NCI-H524 (cell line): ENCODE data around the gene GNAI2.
A peak's percentile ranks its signal among the peaks of the same experiment; 100 is the strongest.
"Not testable (repeated sequence)": the region's sequence is repeated elsewhere in the genome, so short reads cannot be mapped to it uniquely, and the experiment has no call there.

Experiments used
- DNase-seq, 2 experiments: peaks; one replicate each; lab custom pipeline; 2025; lab: John Stamatoyannopoulos, UW

The GNAI2 gene

DNA sequence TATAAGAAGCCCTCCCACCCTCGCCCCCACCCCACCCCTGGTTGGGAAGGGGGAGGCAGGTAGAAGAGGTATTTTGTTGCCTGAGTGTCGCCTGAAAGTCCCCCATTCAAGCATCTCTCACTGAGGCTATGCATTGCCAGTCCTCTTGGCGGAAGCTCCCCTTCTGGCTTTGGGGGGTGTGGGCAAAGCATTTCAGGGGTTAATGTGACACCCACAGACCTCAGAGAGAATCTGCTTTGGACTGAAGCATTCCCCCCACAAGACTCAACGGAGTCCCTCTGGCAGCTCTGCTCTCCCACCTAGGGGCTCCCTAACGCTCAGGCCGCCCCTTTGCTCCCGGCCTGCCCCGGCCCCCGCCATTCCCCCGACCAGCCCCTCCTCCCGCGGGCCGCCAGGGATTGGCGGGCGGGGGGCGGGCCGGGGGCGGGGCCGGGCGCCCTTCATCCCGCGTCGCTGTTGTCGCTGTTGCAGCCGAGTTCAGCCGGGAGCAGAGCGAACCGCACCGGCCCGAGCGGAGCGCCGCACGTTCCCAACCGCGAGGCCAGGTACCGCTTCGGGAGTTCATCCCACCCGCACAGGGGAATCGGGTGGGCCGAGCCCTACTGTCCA lies 31.1 kb upstream of the GNAI2 start, which contains the start of gene SLC38A3:
TSS of gene SLC38A3 (plus strand) at position 468 of the 609 bp plus-strand sequence. CDS start 8,929 bp downstream, outside the sequence.
- peak in 1 of 2 experiments; percentile 36 for DNase-seq

DNA sequence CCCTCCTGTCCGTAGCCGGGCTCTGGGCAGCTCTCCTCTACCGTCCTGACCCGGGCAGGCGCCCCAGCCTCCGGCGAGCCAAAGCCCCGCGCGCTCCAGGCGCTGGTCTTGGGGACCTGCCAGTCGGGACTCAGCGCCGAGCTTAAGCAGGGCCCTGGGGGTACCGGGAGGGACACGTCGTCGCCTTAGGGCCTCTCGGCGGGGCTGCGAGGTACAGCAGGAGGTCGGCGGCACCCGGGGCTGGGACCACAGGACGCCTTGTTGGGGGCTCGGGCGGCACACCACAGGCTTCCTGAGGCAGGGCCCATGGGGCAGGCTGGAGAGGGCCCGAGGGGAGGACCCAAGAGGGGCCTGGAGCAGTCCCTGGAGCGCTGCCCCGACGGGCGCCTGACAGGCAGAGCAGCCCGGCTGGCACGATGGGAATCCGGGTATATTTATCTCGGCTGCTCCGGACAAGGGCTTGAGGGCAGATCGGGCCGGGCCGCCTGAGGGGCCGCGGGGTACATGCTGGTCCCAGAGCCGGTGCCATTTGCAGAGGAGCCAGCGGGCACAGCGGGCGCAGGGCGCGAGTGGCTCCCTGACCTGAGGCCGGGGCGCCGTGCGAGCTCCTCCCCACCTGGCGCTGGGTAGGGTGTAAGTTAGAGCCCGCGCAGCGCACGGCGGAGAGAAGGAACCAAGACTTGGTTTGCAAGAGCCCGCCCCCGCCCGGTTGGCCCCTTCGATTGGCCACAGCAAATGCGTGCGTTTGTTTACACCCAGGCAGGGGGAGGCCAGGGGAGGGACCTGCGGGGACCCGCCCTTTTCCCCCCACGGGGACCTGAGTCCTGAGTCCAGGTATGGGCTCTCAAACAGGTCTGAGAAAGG lies 30.4 kb upstream of the GNAI2 start:
- peak in 1 of 2 experiments; percentile 36 for DNase-seq

DNA sequence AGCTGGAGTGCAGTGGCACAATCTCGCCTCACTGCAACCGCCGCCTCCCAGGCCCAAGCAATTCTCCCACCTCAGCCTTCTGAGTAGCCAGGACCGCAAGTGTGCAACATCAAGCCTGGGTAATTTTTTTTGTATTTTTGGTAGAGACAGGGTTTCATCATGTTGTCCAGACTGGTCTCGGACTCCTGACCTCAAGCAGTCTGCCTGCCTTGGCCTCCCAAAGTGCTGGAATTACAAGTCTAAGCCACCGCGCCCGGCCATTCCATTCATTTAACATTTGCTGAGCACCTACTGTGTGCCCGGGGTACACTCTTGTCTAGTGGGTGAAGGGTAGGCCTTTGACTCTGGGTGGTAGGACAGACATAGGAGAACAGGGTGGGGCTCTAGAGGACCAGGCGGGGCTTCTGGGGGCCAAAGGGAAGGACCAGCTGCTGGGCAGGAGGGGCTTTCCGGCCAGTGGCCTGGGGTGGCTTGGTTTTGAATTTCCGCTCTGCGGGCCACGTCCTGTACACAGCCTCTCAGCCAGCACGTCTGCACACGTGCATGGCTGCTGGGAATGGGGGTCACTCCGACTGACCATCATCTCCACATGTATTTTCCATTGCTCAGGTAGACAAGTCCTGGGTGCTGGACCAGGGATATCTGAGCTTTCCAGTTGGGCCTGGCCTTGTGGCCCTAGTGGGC lies 28.5 kb upstream of the GNAI2 start:
- no peak for DNase-seq

DNA sequence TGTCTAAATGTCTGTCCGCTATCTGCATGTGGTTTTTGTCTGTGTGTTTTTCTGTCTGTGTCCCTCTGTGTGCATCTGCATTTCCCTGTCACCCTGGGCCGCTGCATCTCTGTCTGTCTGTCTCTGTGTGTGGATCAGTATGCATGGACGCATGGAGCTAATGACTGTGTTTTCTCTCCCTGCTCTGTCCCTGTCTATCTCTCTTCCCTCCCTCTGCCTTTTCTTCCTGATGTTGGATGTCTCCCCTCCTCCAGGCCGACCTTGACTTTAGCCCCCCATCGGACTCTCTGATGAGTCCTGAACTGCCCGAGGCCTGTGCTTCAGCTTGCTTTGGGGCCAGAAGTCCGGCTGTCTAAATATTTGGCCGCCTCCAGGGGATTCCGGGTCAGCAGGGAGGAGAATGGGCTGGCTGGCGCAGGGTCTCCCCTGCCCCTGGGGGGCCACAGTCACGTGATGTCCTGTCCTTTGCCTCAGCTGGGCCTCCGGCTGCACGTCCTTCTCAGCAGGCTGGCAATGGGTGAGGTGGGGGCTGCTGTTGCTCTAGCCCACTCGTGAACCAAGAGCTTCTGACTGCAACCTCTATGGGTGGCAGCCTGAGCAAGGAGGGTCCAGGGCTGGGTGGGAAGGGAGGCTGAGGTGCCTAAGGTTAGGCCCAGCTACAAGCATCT lies 27.2 kb upstream of the GNAI2 start:
- DNase-seq, result no peak

DNA sequence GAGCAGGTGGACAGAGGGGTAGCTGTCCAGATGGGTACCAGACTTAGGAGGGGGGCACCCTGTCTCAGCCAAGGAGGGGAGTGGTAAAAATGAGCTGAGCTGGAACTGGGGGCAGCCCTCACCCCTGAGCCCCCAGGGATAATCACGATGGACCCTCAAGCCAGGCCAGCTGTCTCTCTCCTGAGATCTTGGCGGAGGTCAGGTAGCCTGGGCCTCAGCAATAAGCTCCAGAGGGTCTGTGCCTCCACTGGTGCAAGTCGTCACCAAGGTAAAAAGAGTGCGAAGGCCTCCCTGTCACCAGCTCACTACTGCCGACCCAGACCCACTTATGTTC lies 25.9 kb upstream of the GNAI2 start:
- DNase-seq, result no peak

- DNase-seq, result no peak
These were observed 25.3 kb upstream of the GNAI2 start for GRCh38 chr3:50210510-50211367.

DNA sequence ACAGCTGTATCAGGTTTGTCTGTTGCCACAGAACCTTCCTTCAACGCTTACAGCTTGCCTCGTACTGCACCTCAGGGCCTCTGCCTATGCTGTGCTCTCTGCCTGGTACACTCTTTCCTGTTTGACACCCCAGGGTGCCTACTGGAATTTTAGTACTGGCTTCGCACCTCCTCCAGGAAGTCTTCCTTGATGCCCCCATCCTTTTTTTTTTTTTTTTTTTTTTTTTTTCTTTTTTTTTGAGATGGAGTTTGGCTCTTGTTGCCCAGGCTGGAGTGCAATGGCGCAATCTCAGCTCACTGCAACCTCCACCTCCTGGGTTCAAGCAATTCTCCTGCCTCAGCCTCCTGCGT lies 24.7 kb upstream of the GNAI2 start:
- DNase-seq, result not testable (repeated sequence)

DNA sequence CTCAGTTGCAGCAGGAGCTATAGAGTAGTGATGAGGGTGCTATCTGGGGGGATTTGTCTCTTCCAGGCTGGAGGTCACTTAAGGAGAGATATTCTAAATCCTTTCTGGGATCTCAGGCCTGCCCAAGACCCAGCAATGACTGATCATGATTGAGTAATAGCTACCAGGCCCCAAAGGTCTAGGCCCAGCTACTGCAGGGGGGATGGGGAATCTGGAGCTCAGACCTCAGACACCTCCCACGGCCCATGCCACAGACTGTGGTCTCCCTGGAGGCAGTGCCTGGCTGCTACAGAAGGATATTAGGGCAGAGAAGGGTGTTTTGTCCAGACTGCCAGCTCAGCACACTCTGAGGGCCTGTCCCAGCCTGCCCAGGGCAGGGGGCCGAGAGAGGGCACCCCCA lies 24.1 kb upstream of the GNAI2 start:
- DNase-seq, result no peak

DNA sequence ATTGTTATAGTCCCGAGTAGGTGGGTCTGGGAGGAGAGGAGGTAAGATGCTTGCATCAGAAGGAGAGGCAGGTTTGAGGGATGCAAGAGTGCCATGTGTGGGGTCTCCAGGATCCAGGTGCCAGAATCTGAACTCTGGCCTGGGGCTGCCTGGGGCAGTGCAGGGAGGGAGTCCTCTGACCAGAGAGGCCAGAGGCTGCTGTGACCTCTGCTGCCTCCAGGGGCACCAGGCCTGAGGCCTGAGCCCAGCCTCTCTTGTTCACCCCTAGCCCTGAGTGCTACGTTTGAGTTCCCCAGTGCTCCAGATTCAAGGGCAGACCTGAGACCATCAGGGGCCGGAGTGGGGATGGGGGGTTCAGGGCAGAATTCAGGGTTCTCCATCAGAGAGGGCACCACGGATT lies 23.5 kb upstream of the GNAI2 start:
- DNase-seq, result no peak

- DNase-seq, result no peak
These were observed 23.0 kb upstream of the GNAI2 start for GRCh38 chr3:50212971-50213370.

DNA sequence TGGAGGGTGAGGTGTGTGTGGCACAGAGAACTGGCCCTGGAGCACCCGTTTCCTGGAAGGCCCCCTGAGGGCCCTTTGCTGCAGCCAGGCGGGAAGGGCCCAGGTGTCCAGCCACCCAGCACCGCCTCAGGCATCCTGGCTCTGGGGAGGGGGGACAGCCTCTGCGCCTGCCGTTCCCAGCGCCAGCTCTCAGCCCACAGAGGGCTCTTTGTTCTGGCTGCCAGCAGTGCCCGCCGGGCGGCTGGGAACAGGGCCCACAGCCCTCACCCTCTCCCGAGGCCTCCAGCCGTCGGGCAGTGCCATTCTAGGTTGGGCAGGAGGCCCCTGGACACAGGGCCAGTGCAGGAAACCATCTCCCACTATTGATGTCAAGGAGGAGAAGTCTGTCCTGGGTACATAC lies 22.6 kb upstream of the GNAI2 start:
- DNase-seq, result no peak

DNA sequence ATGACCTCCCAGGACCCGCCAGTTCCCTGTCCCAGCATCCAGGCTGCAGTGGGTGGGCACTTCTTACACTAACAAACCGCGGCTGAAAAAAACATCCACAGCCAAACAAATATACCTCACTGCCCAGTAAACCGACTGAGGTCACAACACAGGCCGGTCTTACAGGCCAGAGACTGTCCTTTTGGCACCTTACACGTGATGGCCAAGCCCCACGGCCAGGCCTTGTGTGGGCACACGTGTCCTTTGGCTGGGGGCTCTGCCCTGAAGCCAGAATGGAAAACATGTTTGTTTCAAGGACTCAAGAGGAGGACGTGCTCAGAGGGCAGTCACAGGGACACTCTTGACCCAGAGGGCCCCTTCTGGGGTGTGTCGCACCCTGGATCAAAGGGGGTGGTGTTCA lies 21.2 kb upstream of the GNAI2 start:
- no peak for DNase-seq

DNA sequence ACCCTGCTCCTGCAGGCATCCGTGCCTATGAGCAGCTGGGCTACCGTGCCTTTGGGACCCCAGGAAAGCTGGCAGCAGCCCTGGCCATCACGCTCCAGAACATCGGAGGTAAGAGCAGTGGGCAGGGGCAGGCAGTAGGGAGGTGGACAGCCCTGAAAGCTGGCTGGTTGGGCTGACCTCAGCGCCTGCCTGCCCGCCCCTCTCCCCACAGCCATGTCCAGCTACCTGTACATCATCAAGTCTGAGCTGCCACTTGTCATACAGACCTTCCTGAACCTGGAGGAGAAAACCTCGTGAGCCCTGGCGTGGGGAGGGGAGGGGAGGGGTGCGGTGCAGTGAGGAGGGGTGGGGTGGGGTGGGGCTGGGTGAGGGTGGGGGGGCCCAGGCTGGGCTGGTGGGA lies 20.5 kb upstream of the GNAI2 start:
- DNase-seq, result no peak

DNA sequence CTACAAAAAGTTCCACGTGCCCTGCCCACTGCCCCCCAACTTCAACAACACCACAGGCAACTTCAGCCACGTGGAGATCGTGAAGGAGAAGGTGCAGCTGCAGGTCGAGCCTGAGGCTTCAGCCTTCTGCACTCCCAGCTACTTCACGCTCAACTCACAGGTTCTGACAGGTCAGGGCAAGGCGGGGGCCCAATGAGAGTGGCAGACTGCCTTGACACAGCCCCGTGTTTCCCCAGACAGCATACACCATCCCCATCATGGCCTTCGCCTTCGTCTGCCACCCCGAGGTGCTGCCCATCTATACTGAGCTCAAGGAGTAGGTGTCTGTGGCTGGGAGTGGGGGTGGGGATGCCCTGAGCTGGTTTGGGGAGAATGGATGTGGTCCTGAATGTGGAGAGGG lies 18.3 kb upstream of the GNAI2 start:
- no peak for DNase-seq

DNA sequence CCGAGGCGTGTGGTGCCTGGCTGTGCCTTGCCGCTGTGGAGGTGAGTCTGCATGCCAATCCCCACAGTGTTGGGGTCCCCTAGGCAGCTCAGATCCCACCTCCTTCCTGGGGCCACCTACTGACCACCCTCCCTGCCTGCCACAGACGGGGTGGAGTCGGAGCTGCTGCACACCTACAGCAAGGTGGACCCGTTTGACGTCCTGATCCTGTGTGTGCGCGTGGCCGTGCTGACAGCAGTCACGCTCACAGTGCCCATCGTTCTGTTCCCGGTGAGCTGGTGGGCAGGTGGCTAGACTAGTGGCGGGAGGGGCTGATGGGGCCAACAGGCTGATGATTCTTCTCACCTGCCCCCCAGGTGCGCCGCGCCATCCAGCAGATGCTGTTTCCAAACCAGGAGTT lies 17.6 kb upstream of the GNAI2 start:
- no peak for DNase-seq

- DNase-seq, result no peak
These were observed 16.7 kb upstream of the GNAI2 start for GRCh38 chr3:50219285-50219684.

DNA sequence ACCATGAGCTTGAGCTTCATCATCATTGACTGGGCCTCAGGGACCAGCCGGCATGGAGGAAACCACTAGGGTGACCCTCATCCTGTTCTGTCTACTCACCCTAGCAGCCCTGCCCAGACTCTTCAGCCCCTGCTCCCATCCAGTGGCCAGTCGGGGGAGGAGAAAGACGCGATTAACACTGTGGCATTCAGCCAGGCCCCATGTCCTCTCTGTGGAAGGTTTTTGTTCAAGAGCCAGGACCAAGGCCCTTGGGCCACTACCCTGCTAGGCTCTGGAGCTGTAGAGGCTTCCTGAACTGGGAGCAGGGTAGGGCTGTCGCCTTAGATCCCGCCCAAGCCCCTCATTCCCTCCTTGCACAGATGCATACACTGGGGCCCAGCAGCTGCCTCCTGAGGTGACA lies 15.9 kb upstream of the GNAI2 start:
- DNase-seq, result no peak

DNA sequence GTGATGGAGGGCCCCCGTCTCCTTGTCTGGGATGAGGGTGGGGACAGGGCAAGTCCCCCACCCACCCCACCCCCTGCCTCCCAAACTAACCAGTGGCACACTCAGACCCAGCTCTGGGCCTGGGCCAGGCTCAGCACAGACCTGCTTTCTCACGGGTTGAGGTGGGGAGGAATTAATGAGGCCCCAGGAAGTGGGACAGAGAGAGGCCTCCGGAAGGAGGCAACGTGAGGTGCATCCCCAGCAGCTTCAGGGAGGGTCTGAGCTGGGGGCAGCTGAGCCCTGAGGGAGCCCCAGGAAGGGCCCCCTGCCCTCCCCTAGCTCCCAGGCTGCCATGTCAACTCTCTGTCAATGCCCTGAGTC lies 15.0 kb upstream of the GNAI2 start:
- no peak for DNase-seq

GRCh38 chr3:50221411-50222168 lies 14.4 kb upstream of the GNAI2 start:
- DNase-seq, result no peak

GRCh38 chr3:50222169-50222528 lies 13.9 kb upstream of the GNAI2 start:
- no peak for DNase-seq

- no peak for DNase-seq
These were observed 11.4 kb upstream of the GNAI2 start for GRCh38 chr3:50224639-50225038.
